Endothelial cell of umbilical vein (primary cell): ENCODE measurements around the gene ZMIZ1. TPM values are rescaled to one million over a fixed set of nuclear protein-coding genes. Genes with fewer than 3 reads are reported as not detected.

ENCODE experiments used
- BruUV-seq: library from RNA; stranded (reverse); fragments of 400-500 nt; replicated peaks from 2 replicates; lab custom pipeline; 2021; lab: Mats Ljungman, UMichigan
- CTCF ChIA-PET: fragments of 300-600, 350-600 bp; sonication (Branson Sonifier 250); formaldehyde crosslinking; loops from one replicate; lab custom pipeline; 2021; ENCODE audit warnings: antibody characterized with exemption, inconsistent platforms; lab: Charles Lee
- POLR2A ChIA-PET: fragments of 300-600, 350-600 bp; sonication (Branson Sonifier 250); formaldehyde crosslinking; loops from one replicate; lab custom pipeline; 2021; ENCODE audit warnings: antibody characterized with exemption, inconsistent platforms; lab: Charles Lee
- DNase-seq: peaks from one replicate; pipeline ENCODE4 v3.0.0-alpha.2; 2011; ENCODE audit warnings: low read depth, low spot score
- FAIRE-seq: peaks from 2 replicates; lab custom pipeline; 2011; peaks lifted over from hg19 to GRCh38; lab: Jason Lieb, UNC
- H2AFZ ChIP-seq: 2 replicates; pipeline ENCODE4 v1.6.0; 2012; ENCODE audit warnings: low read depth, low read length, control low read depth, inconsistent platforms
- H3K27ac ChIP-seq: 2 replicates; pipeline ENCODE4 v1.5.1; 2011; ENCODE audit warnings: low read depth, mild to moderate bottlenecking, control low read depth, low read length, moderate library complexity; ENCODE audit not compliant: insufficient read depth
- H3K27me3 ChIP-seq, 2 experiments: 2 replicates each; pipeline versions ENCODE4 v1.6.0 to v1.6.1; 2011; ENCODE audit warnings: low read length in 2 of 2, mixed read lengths in 1 of 2; ENCODE audit not compliant: control insufficient read depth in 2 of 2, insufficient read depth in 2 of 2
- H3K36me3 ChIP-seq, 2 experiments: 2 replicates in 1 of 2; 3 replicates in 1 of 2; pipeline ENCODE4 v1.5.1; 2011; ENCODE audit warnings: low read length in 2 of 2, mild to moderate bottlenecking in 1 of 2, moderate library complexity in 1 of 2; ENCODE audit not compliant: control insufficient read depth in 2 of 2, insufficient read depth in 2 of 2; ENCODE audit errors: extremely low read depth in 1 of 2
- H3K4me1 ChIP-seq: 3 replicates; pipeline ENCODE4 v1.5.1; 2011; ENCODE audit warnings: mild to moderate bottlenecking, low read length; ENCODE audit not compliant: control insufficient read depth, insufficient read depth; ENCODE audit errors: extremely low read depth
- H3K4me2 ChIP-seq: 2 replicates; pipeline ENCODE4 v1.6.1; 2011; ENCODE audit warnings: low read length, control low read depth, mixed read lengths; ENCODE audit not compliant: insufficient read depth
- H3K4me3 ChIP-seq, 3 experiments: fragments of 200-600 bp in 1 of 3; sonication (generic), shearing (Covaris generic) in 1 of 3; replicated peaks in 1 of 3; 2 replicates each; pipeline ENCODE4 v1.5.1; 2011 to 2016; ENCODE audit warnings: control low read depth in 3 of 3, low read length in 3 of 3, mild to moderate bottlenecking in 2 of 3, inconsistent platforms in 1 of 3, low read depth in 1 of 3, moderate library complexity in 1 of 3; ENCODE audit not compliant: insufficient read depth in 1 of 3
- H3K79me2 ChIP-seq: 2 replicates; pipeline ENCODE4 v1.6.0; 2012; ENCODE audit warnings: low read length, inconsistent platforms; ENCODE audit not compliant: control insufficient read depth, insufficient read depth
- H3K9ac ChIP-seq: replicated peaks from 2 replicates; pipeline ENCODE3; 2011; ENCODE audit warnings: low read length, control low read depth; ENCODE audit not compliant: insufficient read depth; ENCODE audit errors: extremely low read depth
- H3K9me1 ChIP-seq: replicated peaks from 3 replicates; pipeline ENCODE4 v1.6.0; 2011; ENCODE audit warnings: mild to moderate bottlenecking, low read length; ENCODE audit not compliant: control insufficient read depth, insufficient read depth; ENCODE audit errors: extremely low read depth
- H3K9me3 ChIP-seq: replicated peaks from 2 replicates; pipeline ENCODE4 v1.5.1; 2012; ENCODE audit warnings: low read length, inconsistent platforms; ENCODE audit not compliant: control insufficient read depth, insufficient read depth
- H4K20me1 ChIP-seq: replicated peaks from 2 replicates; pipeline ENCODE3; 2011; ENCODE audit warnings: mild to moderate bottlenecking, low read length; ENCODE audit not compliant: control insufficient read depth, insufficient read depth; ENCODE audit errors: extremely low read depth
- CTCF ChIP-seq, 2 donors: IDR thresholded peaks; 1 replicate in 1 of 2; 2 replicates in 1 of 2; pipeline ENCODE4 v1.5.1; 2011; ENCODE audit warnings: low read length in 2 of 2, mild to moderate bottlenecking in 2 of 2, moderate library complexity in 2 of 2, control low read depth in 1 of 2, inconsistent platforms in 1 of 2, low read depth in 1 of 2; ENCODE audit not compliant: insufficient read depth in 1 of 2; ENCODE audit errors: extremely low read depth in 1 of 2
- EZH2 ChIP-seq: IDR thresholded peaks from 2 replicates; pipeline ENCODE4 v1.6.1; 2012; ENCODE audit warnings: borderline replicate concordance, low read depth, mild to moderate bottlenecking, moderate library complexity, low read length, inconsistent platforms; ENCODE audit not compliant: severe bottlenecking
- FOS ChIP-seq: IDR thresholded peaks from 2 replicates; pipeline ENCODE4 v1.6.1; 2011; ENCODE audit warnings: mild to moderate bottlenecking, low read length, moderate library complexity, borderline replicate concordance; ENCODE audit not compliant: insufficient read depth
- GATA2 ChIP-seq: IDR thresholded peaks from 2 replicates; pipeline ENCODE4 v1.7.0; 2011; ENCODE audit warnings: low read depth, mild to moderate bottlenecking, moderate library complexity, mixed read lengths, low read length; ENCODE audit not compliant: insufficient read length, insufficient read depth
- JUN ChIP-seq: IDR thresholded peaks from 2 replicates; pipeline ENCODE4 v1.6.1; 2011; ENCODE audit warnings: borderline replicate concordance, low read depth; ENCODE audit not compliant: insufficient read length, insufficient read depth
- MYC ChIP-seq: IDR thresholded peaks from one replicate; pipeline ENCODE4 v1.6.1; 2011; ENCODE audit warnings: mild to moderate bottlenecking, low read depth, low read length
- POLR2A ChIP-seq: IDR thresholded peaks from 2 replicates; pipeline ENCODE4 v1.6.1; 2012; ENCODE audit warnings: low read depth, mild to moderate bottlenecking, control low read depth, low read length
- POLR2AphosphoS5 ChIP-seq: IDR thresholded peaks from 2 replicates; pipeline ENCODE4 v1.6.1; 2012; ENCODE audit warnings: low read depth, mild to moderate bottlenecking, control low read depth, low read length, moderate library complexity; ENCODE audit not compliant: insufficient read depth
- dilution Hi-C: fragments of 300-500 bp; cut with MboI; formaldehyde crosslinking; loops from one replicate; pipeline ENCODE4 v1.15.0; 2019; ENCODE audit warnings: low sequenced_read_pairs; ENCODE audit not compliant: extremely low pct_ligation_motif_present
- intact Hi-C: fragments of 100-400 bp; cut with micrococcal nuclease; formaldehyde crosslinking; loops from one replicate; pipeline ENCODE4 v1.10.0; 2022
- polyA plus RNA-seq, 4 experiments: library from polyadenylated mRNA; depleted of rRNA in 3 of 4; stranded (reverse) in 3 of 4; unstranded in 1 of 4; fragments of >200 nt; gene quantifications; 2 replicates each; pipeline versions ENCODE4 v1.2.1 to v1.2.3, GENCODE V29; 2011 to 2012; ENCODE audit warnings: missing spikeins in 1 of 4
- total RNA-seq: library from RNA; stranded (reverse); gene quantifications from 2 replicates; pipeline ENCODE4 v1.2.3, GENCODE V29; 2021
- TF ChIP-seq, protein P1 (sequence below): IDR thresholded peaks from 2 replicates; pipeline ENCODE4 v1.6.1; 2011; ENCODE audit not compliant: insufficient read depth, insufficient read length

The ZMIZ1 gene
- total and polyA plus RNA-seq, 2 donors (not counting 3 experiments of a cell fraction or from before 2014, with no cell fraction given), result 12.5 to 46.7 TPM

DNA sequence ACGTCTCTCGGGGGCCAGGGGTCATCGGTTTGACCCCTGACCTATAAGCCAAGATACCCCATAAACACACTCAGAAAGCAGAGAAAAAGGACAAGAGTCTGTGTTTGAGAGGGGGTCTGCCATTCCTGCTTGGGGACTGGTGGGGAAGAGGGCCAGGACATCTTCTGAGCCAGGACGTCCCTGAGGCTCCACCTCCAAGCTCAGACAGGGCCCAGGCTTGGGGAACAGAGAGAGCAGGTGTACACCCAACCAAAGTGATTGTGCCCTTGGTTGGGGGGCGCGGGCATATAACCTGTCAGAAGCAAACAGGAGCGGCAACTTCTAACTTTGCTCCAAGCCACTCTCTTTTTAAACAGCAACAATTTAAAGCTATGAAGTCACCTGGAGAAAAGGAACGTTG is 244.6 kb downstream of the ZMIZ1 start:
- H3K9ac ChIP-seq, result no peak overlapping the region
- H3K36me3 ChIP-seq, result peaks cover 13 to 44% of the 10 kb centered on the region in 2 experiments
- H4K20me1 ChIP-seq, result no peaks in the 10 kb centered on the region
- H3K9me1 ChIP-seq, result no peaks in the 10 kb centered on the region
- no peak overlapping the region for H3K4me2 ChIP-seq
- CTCF ChIA-PET, result no interaction called here
- H3K27ac ChIP-seq, result no peak overlapping the region
- DNase-seq (no peak), FAIRE-seq (no peak)
- H3K4me3 ChIP-seq, result no peak overlapping the region
- TF ChIP-seq JUN, result no peak
- TF ChIP-seq GATA2, result no peak
- TF ChIP-seq POLR2A, result no peak
- TF ChIP-seq CTCF (IDR thresholded peaks at IDR 0.05; ENCODE audit: extremely low read depth in 1 of 2, insufficient read depth in 1 of 2, low read depth in 1 of 2, low read length in 2 of 2), result no peak
- no peak for TF ChIP-seq EZH2
- TF ChIP-seq FOS, result no peak
- TF ChIP-seq, protein P1, sequence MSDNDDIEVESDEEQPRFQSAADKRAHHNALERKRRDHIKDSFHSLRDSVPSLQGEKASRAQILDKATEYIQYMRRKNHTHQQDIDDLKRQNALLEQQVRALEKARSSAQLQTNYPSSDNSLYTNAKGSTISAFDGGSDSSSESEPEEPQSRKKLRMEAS, result no peak
- no peak for TF ChIP-seq MYC
- no peak for TF ChIP-seq POLR2AphosphoS5
- H3K27me3 ChIP-seq, result no peaks in the 10 kb centered on the region
- H2AFZ ChIP-seq, result no peak overlapping the region
- no peaks in the 10 kb centered on the region for H3K79me2 ChIP-seq
- peaks cover 11% of the 10 kb centered on the region for H3K4me1 ChIP-seq
- intact Hi-C loops (no loop called here), dilution Hi-C loops (no loop called here)
- POLR2A ChIA-PET, result no interaction called here
- no peaks in the 10 kb centered on the region for H3K9me3 ChIP-seq
- BruUV-seq, result no TSS peak
